DMS 273 treated with DMSO at 0.1 percent for 48 hours (cell line): ENCODE measurements around the gene SIMC1.
"Not testable (repeated sequence)": the region's sequence is repeated elsewhere in the genome, so short reads cannot be mapped to it uniquely, and the experiment has no call there.

Source experiments
- DNase-seq: peaks from one replicate; lab custom pipeline; 2025; lab: John Stamatoyannopoulos, UW

SIMC1 gene

DNA sequence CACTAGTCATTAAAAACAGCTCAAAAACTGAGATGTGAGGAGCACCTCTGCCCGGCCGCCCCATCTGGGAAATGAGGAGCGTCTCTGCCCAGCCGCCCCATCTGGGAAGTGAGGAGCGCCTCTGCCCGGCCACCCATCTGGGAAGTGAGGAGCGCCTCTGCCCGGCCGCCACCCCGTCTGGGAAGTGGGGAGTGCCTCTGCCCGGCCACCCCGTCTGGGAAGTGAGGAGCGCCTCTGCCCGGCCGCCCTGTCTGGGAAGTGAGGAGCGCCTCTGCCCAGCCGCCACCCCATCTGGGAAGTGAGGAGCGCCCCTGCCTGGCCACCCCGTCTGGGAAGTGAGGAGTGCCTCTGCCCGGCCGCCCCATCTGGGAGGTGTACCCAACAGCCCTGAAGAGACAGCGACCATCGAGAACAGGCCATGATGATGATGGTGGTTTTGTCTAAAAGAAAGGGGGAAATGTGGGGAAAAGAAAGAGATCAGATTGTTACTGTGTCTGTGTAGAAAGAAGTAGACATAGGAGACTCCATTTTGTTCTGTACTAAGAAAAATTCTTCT, 23.7 kb upstream of the SIMC1 start:
- not testable (repeated sequence) for DNase-seq

DNA sequence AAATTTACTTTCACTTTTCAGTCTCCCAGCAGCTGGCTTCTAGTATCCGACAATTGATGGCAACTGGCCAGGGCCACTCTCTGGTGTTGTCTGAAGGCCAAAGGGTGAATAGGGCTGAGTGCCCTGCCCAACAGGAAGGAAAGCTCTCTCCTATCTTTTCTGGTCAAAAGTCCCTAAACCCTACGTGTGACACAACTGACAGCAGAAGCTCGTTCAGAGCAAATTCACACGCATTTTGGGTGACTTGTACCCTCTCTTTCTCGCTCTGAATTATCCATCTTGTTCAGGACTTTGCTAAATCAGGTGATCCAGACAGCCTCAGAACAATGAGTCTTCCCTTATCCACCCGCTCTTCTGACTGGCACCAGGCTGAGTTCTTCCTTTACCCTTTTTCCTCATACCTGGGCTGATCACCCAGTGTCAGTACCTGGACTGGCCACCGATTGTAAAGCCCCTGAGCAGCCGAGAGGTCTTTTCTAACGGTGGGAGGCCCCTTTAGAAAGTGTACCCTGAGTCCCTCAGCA, 21.8 kb upstream of the SIMC1 start:
- DNase-seq = not testable (repeated sequence)

DNA sequence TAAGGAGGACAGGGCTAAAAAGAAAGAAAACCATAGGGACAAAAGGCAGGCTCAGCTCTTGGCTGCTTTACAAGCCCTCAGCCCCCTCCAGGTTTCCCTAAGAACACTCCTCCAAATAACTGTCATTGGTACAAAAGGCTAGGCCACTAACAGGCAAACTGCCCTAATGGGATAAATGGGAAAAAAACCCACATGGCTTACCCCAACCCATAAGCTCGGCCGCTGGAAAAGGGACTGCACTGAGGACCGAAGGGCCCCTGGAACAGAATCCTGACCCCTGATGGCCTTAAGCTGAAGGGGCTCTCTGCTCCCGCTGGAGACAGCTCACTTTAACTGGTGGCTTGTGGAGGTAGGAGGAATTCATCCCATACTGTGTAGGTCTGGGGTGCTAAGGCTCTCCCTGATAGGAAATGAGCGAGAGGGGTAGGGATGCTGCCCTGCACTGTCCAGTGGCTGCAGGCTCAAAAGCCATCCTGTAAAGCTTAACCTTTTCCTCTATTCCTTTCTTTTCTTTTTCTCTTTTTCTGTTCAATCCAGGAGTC, 21.0 kb upstream of the SIMC1 start:
- not testable (repeated sequence) for DNase-seq

DNA sequence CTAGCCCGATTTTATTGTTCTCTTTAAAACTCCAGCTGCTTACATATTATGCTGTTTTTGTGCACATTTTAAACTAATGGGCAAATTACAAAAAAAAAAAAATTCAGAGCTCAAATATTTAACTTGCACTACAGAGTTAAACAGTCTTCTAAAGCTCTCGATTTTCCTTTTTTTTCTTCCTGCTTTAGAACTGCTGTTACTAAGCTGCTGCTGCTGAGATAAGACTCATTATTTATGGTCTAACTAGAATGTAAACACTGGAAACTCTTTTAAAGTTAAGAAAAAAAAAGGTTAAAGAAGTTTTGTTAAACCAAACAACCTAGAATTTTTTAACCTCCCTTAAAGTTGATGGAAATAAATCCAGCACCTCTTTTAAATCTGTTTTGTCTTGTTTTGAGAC, 20.5 kb upstream of the SIMC1 start:
- DNase-seq = not testable (repeated sequence)

DNA sequence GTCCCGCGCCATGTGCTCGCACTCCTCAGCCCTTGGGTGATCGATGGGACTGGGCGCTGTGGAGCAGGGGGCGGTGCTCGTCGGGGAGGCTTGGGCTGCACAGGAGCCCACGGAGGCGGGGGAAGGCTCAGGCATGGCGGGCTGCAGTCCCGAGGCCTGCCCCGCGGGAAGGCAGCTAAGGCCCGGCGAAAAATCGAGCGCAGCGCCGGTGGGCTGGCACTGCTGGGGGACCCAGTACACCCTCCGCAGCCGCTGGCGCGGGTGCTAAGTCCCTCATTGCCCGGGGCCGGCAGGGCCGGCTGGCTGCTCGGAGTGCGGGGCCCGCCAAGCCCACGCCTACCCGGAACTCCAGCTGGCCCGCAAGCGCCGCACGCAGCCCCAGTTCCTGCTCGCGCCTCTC, 16.2 kb upstream of the SIMC1 start:
- not testable (repeated sequence) for DNase-seq

DNA sequence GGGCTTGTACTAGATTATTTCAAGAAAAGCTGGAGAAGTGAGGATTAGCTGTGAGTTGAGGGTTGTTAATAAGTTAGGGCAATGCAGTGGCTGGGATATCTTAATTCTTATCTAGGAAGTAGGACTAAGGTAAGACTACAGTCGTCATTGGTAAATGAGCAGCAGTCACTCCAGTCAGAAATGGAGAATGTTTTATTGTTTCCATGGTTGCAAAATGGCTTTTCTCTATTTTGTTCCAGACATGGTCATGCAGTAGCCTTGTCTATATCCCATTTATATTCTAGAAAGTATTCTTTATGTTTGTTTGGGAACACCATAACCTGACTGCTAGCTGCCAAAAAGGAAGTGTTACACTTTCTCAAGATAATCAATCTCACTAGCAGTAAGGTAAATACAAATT, 9.9 kb upstream of the SIMC1 start:
- DNase-seq = not testable (repeated sequence)

DNA sequence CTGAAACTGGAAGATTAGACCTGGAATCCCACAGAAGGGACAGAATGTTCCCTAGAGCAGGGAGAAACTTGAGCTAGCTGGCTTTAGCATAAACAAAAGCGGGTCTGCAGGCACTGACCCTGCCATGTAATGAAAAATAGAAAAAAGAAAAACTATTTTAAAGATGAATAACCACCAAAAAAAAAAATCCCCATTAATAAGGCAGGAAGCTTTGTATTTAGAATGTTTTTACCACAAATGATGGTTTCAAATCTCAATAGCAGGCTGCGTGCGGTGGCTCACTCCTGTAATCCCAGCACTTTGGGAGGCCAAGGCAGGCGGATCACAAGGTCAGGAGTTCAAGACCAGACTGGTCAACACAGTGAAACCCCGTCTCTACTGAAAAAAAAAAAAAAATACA, 5.0 kb upstream of the SIMC1 start:
- DNase-seq = not testable (repeated sequence)

DNA sequence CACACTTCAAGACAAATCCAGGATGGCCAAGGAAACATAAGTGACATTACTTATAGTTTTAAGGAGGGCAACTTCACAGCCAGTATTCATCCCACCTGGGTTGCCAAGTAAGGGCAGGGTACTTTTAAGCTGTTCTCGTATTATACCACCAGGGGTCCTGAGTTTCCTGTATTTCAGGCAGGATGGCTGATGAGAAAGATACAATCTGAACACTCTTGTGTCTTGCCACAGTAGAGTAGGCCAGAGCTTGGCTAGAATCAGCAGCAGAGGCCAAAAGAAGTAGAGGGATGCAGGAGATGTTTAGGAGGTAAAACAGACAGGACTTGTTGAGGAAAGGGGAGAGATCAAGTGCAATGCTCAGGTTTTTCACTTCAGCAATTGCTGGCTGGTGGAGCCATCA, 3.1 kb upstream of the SIMC1 start:
- peak; percentile 71 for DNase-seq

DNA sequence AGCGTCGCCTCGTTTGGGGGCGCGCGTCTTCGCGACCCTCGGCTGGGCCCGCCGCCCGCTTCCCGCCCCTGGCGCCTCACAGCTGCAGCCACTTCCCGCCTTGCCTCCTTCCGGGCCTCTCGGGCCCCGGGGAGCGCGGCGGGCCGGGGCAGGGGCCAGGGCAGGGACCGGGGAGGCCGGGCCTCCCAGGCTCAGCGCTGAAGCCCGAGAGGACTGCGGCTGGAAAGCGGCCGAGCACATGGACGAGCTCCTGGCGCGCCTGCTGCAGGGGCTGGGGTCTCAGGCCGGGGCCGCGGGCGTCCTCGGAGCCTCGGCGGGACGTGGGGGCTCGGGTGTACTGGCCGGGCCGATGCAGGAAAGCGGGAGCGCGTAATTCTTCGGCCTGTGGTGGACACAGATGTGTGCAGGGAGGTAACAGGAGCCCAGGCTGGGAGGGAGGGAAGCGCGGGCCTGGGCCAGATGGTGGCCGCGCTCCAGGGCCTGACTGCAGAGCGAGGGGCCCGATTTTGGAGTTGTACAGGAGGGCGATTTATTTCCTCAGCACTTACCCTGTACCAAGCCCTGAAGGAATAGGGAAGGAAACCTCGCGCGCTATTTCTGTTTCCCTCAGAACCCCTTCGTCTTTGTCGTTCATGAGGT, 540 bp downstream of the SIMC1 start:
- not testable (repeated sequence) for DNase-seq

DNA sequence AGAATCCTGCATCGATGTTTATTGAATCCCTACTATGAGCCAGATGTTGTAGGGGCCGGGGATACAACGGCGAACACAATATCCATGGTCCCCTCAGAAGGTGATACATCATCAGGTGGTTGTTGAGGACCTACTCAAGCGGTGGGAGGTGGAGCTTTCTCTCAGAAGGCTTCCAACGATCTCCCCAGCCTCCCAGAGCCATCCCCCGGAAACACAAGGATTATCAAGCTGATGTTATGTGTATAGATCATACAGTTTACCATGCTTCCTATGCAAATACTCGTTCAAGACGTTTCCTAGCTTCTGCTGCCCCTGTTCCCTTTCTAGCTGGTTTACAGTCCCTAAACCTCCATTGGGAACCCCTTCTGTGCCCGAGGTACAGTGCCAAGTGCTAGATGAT, 1.1 kb downstream of the SIMC1 start:
- DNase-seq = not testable (repeated sequence)

DNA sequence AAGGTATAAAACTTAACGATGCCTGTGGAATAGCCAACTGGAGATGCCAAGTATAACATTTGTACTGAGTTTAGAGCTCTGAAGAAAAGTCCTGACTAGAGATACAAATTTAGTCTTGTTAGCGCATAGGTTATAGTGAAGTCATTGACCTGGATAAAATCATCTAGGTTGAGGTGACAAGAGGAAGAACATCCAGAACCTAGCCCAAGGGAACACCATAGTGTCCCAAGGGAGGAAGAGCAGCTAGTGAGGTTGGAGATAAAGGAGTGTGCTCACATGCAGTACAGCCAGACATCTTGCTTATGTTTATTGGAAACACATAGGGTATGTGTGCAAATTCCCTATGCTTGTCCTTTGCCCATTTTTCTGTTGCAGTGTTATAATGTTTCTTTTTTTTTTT, 6.1 kb downstream of the SIMC1 start:
- DNase-seq = not testable (repeated sequence)

DNA sequence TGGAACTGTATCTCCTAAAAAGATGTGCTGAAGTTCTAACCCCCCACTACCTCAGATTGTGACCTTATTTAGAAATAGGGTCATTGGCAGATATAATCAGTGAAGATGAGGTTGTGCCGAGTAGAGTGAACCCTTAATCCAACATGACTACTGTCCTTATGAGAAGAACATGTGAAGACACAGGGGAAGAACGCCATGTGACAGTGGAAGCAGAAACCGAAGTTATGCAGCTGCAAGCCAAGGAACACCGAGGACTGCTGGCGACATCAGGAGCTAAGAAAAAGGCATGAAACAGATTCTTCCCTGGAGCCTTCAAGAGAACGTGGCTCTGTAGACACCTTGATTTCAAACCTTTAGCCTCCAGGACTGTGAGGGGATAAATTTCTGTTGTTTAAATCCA, 6.8 kb downstream of the SIMC1 start:
- not testable (repeated sequence) for DNase-seq

DNA sequence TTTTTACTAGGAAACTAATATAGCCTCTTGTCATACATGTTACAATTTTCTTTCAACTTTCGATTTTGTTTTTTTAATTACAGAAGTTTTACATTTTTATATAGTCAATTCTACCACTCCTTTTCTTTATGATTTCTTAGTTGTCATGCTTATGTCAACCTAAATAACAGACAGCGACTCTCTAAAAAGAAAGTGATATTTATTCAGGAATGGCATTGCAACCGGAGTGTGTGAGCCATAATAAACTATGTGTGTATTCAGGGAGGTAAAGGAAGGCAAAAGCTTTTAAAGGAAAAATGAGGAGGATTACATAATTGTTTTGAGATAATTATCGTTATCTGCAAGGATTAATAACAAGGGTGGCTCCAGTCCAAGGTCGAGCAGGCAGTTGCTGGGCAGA, 7.3 kb downstream of the SIMC1 start:
- DNase-seq = not testable (repeated sequence)

DNA sequence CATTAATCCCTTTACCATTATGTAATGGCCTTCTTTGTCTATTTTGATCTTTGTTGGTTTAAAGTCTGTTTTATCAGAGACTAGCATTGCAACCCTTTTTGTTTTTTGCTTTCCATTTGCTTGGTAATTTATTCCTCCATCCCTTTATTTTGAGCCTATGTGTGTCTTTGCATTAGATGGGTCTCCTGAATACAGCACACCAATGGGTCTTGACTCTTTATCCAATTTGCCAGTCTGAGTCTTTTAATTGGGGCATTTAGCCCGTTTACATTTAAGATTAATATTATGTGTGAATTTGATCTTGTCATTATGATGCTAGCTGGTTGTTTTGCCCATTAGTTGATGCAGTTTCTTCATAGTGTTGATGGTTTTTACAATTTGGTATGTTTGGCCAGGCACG, 12.5 kb downstream of the SIMC1 start:
- not testable (repeated sequence) for DNase-seq

DNA sequence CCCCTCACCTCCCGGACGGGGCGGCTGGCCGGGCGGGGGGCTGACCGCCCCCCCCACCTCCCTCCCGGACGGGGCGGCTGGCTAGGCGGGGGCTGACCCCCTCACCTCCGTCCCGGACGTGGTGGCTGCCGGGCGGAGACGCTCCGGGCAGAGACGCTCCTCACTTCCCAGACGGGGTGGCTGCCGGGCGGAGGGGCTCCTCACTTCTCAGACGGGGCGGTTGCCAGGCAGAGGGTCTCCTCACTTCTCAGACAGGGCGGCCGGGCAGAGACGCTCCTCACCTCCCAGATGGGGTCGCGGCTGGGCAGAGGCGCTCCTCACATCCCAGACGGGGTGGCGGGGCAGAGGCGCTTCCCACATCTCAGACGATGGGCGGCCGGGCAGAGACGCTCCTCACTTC, 13.9 kb downstream of the SIMC1 start:
- DNase-seq = not testable (repeated sequence)

DNA sequence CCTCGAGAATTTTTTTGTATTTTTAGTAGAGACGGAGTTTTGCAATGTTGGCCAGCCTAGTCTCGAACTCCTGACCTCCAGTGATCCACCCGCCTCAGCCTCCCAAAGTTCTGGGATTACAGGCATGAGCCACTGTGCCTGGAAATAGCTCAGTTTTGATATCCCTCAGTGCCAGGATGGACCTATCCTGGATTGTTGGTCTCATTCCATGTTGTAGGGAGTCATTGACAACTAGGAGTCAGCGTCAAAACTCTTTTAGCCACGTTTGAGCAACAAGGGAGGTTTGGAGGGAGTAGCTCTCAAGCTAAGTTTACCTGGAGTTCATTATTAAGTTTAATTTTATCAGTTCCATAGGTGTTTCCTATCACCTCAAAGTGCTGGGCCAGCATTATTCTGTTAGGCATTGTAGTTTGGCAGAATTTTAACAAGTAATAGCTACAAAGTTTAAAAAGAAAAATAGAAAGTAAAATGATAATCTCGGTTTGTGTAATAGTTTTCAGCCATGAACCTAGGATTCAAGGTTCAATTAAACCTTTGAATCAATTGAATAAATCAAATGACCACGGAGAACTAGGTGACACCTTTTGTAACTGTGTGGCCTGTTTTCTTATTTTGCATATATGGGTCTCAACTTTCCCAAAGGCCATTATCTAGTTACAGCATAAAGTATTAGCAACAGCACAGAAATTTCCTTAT, 15.3 kb downstream of the SIMC1 start:
- not testable (repeated sequence) for DNase-seq

DNA sequence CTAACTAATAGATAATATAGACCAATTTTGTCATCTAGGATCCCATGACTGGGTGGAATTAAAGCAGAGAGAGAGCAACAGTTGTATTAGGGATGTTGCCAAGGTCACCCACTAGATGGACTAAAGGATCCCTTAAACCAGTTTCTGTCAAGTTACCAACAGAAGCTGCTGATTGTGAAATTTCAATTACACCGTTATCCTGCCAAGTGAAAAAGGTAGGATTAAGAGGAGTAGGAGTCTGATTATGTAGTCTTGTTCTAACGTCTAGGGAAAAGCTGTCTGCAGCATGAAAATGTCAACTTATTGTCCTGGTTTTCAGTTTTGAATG, 15.8 kb downstream of the SIMC1 start:
- not testable (repeated sequence) for DNase-seq

DNA sequence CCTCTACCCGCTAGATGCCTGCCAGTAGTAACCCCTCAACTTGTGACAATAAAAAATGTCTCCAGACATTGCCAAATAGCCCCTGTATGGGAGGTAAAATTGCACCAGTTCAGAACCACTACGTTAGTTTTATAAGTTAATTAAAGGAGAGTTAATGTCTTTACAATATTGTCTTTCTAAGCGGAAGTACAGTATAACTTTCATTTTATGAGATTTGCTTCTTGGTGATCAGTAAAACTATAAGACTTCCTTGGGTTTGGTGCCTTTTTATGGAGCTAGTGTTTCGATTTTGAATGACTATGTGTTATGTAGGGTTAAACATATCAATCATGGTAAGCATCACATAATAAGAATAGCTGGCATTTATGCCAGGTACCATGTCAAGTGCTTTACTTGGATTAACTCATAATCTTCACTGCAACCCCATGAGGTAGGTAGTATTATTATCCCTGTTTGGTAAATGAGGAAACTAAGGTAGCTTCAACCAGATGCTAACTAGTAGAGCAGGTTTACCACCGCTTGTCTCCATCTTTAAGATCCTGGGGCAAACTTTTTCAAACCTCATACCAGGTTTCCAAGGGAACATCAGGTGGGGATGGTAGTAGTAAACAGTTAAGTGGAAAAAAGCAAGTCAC, 19.8 kb downstream of the SIMC1 start:
- not testable (repeated sequence) for DNase-seq

DNA sequence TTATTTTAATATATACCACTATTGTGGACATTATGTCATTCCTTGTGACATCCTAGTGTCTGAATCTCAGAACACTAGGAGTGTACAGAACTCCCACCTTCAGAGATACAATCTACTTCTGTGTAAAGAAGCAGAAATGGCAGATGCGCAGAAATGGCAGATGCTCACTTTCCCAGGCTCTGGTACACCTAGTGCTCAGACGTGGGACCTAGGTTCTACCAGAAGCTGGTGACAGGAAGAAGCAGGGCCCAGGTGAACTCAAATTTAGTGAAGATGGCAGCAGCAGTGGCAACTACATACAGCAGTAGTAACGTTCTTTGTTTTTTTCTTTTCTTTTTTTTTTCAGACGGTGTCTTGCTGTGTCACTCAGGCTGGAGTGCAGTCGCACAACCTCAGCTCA, 22.5 kb downstream of the SIMC1 start:
- not testable (repeated sequence) for DNase-seq

DNA sequence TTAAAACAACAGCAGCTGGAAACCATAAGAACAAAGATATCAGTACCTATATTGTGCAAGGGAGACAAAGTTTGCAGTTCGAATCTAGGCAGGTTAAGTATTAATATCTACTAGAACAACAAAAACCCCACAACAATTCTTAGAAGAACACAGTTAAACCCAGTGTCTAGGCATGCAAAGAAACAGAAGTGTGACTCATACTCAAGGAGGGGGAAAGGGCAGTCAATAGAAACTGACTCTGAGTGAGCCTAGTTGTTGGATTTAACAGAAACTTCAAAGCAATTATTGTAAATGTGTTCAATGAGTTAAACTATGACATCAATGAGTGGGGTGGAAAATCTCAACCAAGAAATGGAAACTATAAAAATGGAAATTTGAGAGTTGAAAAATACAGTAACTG, 28.2 kb downstream of the SIMC1 start:
- DNase-seq = not testable (repeated sequence)

DNA sequence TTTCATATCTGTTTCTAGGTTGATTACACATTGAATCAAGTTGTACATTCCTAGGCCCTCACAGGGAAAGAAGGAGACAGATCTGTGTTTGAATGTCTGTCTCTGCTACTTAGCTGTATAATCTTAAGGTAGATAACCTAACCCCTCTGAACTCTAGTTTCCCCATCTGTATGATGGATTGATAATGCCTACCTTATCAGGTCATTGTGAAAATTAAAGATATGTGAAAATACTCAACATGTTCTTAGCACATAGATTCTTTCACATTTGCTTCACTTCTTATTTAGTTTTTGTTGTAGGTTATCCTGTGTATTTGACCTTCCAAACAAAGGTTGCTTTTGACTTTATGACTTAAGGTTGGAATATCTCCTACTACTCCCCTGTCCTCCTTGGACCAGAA, 50.8 kb downstream of the SIMC1 start:
- DNase-seq = not testable (repeated sequence)

DNA sequence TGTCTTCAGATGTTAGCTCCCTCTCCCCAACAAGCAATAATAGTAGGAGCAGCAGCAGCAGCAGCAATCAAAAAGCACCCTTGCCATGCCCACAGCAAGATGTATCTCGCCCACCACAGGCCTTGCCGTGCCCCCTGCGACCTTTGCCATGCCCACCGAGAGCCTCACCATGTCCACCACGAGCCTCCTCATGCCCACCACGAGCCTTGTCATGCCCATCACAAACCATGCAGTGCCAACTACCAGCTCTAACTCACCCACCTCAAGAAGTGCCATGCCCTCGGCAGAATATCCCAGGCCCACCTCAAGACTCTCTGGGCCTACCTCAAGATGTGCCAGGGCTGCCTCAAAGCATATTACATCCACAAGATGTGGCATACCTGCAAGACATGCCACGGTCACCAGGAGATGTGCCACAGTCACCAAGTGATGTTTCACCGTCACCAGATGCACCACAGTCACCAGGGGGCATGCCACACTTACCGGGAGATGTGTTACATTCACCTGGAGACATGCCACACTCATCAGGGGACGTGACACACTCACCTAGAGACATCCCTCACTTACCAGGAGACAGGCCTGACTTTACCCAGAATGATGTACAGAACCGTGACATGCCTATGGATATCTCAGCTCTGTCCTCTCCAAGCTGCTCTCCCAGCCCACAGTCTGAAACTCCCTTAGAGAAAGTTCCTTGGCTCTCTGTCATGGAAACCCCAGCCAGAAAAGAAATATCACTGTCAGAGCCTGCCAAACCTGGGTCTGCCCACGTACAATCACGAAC, 52.0 kb downstream of the SIMC1 start:
- not testable (repeated sequence) for DNase-seq
